Kasumi-1 (cell line): Measurements from ENCODE around the gene DACH1.

Experiments used
- DNase-seq, 2 experiments: peaks; one replicate each; lab custom pipeline; 2025; lab: John Stamatoyannopoulos, UW

Gene DACH1

GRCh38 chr13:71394176-71394575 lies 472.8 kb downstream of the DACH1 start:
- no peak for DNase-seq
